ENCODE data around the gene SMCP.

SMCP gene

GRCh38 chr1:152886758-152887409 lies 8.8 kb downstream of the SMCP start:
- no peak for DNase-seq

GRCh38 chr1:152888126-152888525 lies 10.0 kb downstream of the SMCP start:
- DNase-seq: no peak

- DNase-seq: no peak
Observed at GRCh38 chr1:152899027-152899426, 20.9 kb downstream of the SMCP start.

- DNase-seq: no peak
Observed at GRCh38 chr1:152899883-152900282, 21.8 kb downstream of the SMCP start.

GRCh38 chr1:152901631-152902030 lies 23.5 kb downstream of the SMCP start:
- DNase-seq: no peak

GRCh38 chr1:152902636-152903035 lies 24.5 kb downstream of the SMCP start:
- DNase-seq: no peak

- DNase-seq: no peak
Observed at GRCh38 chr1:152904688-152905440, 26.7 kb downstream of the SMCP start.

- DNase-seq: no peak
Observed at GRCh38 chr1:152906023-152906565, 28.0 kb downstream of the SMCP start.

GRCh38 chr1:152907686-152908601 lies 29.8 kb downstream of the SMCP start, which contains the start of gene IVL:
Gene IVL (plus strand): TSS chr1:152908546. CDS start chr1:152909798, 1,252 bp downstream.
- no peak for DNase-seq

GRCh38 chr1:152909206-152909605 lies 31.1 kb downstream of the SMCP start:
- no peak for DNase-seq

- no peak for DNase-seq
Observed at GRCh38 chr1:152912471-152912870, 34.3 kb downstream of the SMCP start.

GRCh38 chr1:152912900-152913299 lies 34.8 kb downstream of the SMCP start:
- no peak for DNase-seq

GRCh38 chr1:152917794-152918193 lies 39.7 kb downstream of the SMCP start:
- DNase-seq: no peak

- DNase-seq: no peak
Observed at GRCh38 chr1:152919071-152919470, 40.9 kb downstream of the SMCP start.

- DNase-seq: no peak
Observed at GRCh38 chr1:152924191-152924590, 46.1 kb downstream of the SMCP start.

- DNase-seq: no peak
Observed at GRCh38 chr1:152926091-152926490, 48.0 kb downstream of the SMCP start.

- DNase-seq: no peak
Observed at GRCh38 chr1:152928671-152929070, 50.5 kb downstream of the SMCP start.

- no peak for DNase-seq
Observed at GRCh38 chr1:152932170-152932811, 54.2 kb downstream of the SMCP start.

- no peak for DNase-seq
Observed at GRCh38 chr1:152933196-152933595, 55.1 kb downstream of the SMCP start.
